ENCODE data around the gene ADAMTSL3.

Gene ADAMTSL3

GRCh38 chr15:83665480-83665879 lies 11.6 kb downstream of the ADAMTSL3 start:
- Histone ChIP-seq H3K4me3 (ENCODE audit: low read length, poor library complexity, severe bottlenecking) (no peak overlapping the region), H3K4me1 (ENCODE audit: insufficient read depth, low read length, poor library complexity, severe bottlenecking) (no peaks in the 10 kb centered on the region), H3K9ac (ENCODE audit: low read depth, low read length, poor library complexity, severe bottlenecking) (no peak overlapping the region), H3K9me3 (ENCODE audit: insufficient read depth, low read depth, low read length) (no peaks in the 10 kb centered on the region; the same call in 1 of the 2 replicates), H3K4me2 (ENCODE audit: low read depth, low read length, poor library complexity, severe bottlenecking) (no peak overlapping the region), H3F3A (ENCODE audit: low read depth) (no peaks in the 10 kb centered on the region), H4K20me1 (ENCODE audit: insufficient read depth, low read length, poor library complexity, severe bottlenecking) (no peaks in the 10 kb centered on the region), H3K36me3 (ENCODE audit: insufficient read depth, low read length) (no peaks in the 10 kb centered on the region), H2AFZ (ENCODE audit: low read length) (no peak overlapping the region), H3K27me3 (ENCODE audit: insufficient read depth, low read length, poor library complexity, severe bottlenecking) (no peaks in the 10 kb centered on the region), H3K79me2 (ENCODE audit: insufficient read depth, low read length) (no peaks in the 10 kb centered on the region), H3K9me2 (replicated peaks; ENCODE audit: low read depth, low read length) (no peaks in the 10 kb centered on the region)
- no peak for TF ChIP-seq EZH2phosphoT487 (IDR thresholded peaks at IDR 0.05; ENCODE audit: borderline replicate concordance)
- TF ChIP-seq, protein P1, sequence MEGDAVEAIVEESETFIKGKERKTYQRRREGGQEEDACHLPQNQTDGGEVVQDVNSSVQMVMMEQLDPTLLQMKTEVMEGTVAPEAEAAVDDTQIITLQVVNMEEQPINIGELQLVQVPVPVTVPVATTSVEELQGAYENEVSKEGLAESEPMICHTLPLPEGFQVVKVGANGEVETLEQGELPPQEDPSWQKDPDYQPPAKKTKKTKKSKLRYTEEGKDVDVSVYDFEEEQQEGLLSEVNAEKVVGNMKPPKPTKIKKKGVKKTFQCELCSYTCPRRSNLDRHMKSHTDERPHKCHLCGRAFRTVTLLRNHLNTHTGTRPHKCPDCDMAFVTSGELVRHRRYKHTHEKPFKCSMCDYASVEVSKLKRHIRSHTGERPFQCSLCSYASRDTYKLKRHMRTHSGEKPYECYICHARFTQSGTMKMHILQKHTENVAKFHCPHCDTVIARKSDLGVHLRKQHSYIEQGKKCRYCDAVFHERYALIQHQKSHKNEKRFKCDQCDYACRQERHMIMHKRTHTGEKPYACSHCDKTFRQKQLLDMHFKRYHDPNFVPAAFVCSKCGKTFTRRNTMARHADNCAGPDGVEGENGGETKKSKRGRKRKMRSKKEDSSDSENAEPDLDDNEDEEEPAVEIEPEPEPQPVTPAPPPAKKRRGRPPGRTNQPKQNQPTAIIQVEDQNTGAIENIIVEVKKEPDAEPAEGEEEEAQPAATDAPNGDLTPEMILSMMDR (conservative IDR thresholded peaks at IDR 0.05; ENCODE audit: low read length) = no peak

- Histone ChIP-seq H3K9me2 (replicated peaks; ENCODE audit: low read depth, low read length) (no peaks in the 10 kb centered on the region), H3K36me3 (ENCODE audit: insufficient read depth, low read length) (no peaks in the 10 kb centered on the region), H3F3A (ENCODE audit: low read depth) (no peaks in the 10 kb centered on the region), H3K4me1 (ENCODE audit: insufficient read depth, low read length, poor library complexity, severe bottlenecking) (no peaks in the 10 kb centered on the region), H3K4me2 (ENCODE audit: low read depth, low read length, poor library complexity, severe bottlenecking) (no peak overlapping the region), H3K4me3 (ENCODE audit: low read length, poor library complexity, severe bottlenecking) (no peak overlapping the region), H3K79me2 (ENCODE audit: insufficient read depth, low read length) (no peaks in the 10 kb centered on the region), H2AFZ (ENCODE audit: low read length) (no peak overlapping the region), H3K27me3 (ENCODE audit: insufficient read depth, low read length, poor library complexity, severe bottlenecking) (no peaks in the 10 kb centered on the region), H3K9me3 (ENCODE audit: insufficient read depth, low read depth, low read length) (no peaks in the 10 kb centered on the region), H3K9ac (ENCODE audit: low read depth, low read length, poor library complexity, severe bottlenecking) (no peak overlapping the region), H4K20me1 (ENCODE audit: insufficient read depth, low read length, poor library complexity, severe bottlenecking) (no peaks in the 10 kb centered on the region)
- TF ChIP-seq, protein P1 (conservative IDR thresholded peaks at IDR 0.05; ENCODE audit: low read length) = no peak
- no peak for TF ChIP-seq EZH2phosphoT487 (IDR thresholded peaks at IDR 0.05; ENCODE audit: borderline replicate concordance)
These were observed 16.8 kb downstream of the ADAMTSL3 start for GRCh38 chr15:83670672-83671229.

DNA sequence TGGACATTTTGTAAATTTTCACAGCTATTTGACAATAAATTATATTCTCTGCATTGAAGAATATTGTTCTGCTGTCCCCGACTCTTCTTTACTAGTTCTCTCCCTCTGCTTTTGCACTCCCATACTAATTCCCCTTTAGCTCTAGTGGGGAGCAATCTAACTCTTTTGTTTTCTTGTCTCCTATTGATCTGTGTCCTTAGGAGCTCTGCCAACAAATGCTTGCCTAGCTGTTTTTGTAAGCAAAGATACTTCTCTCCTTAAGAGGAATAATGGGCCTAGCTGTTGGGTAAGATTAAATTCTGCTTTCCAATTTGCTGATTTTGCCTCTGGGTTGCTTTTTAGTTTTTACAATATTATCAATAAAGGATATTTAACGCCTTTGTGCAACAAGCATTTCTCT lies 17.7 kb downstream of the ADAMTSL3 start:
- H3K79me2 ChIP-seq (ENCODE audit: insufficient read depth, low read length) = no peaks in the 10 kb centered on the region
- no peak overlapping the region for H3K9ac ChIP-seq (ENCODE audit: low read depth, low read length, poor library complexity, severe bottlenecking)
- H3K27me3 ChIP-seq (ENCODE audit: insufficient read depth, low read length, poor library complexity, severe bottlenecking) = no peaks in the 10 kb centered on the region
- H3K4me2 ChIP-seq (ENCODE audit: low read depth, low read length, poor library complexity, severe bottlenecking) = no peak overlapping the region
- no peak overlapping the region for H3K4me3 ChIP-seq (ENCODE audit: low read length, poor library complexity, severe bottlenecking)
- H3F3A ChIP-seq (ENCODE audit: low read depth) = no peaks in the 10 kb centered on the region
- TF ChIP-seq, protein P1 (conservative IDR thresholded peaks at IDR 0.05; ENCODE audit: low read length) = no peak
- no peak for TF ChIP-seq EZH2phosphoT487 (IDR thresholded peaks at IDR 0.05; ENCODE audit: borderline replicate concordance)
- no peaks in the 10 kb centered on the region for H3K4me1 ChIP-seq (ENCODE audit: insufficient read depth, low read length, poor library complexity, severe bottlenecking)
- H3K36me3 ChIP-seq (ENCODE audit: insufficient read depth, low read length) = no peaks in the 10 kb centered on the region
- H3K9me2 ChIP-seq (replicated peaks; ENCODE audit: low read depth, low read length) = no peaks in the 10 kb centered on the region
- H2AFZ ChIP-seq (ENCODE audit: low read length) = no peak overlapping the region
- H4K20me1 ChIP-seq (ENCODE audit: insufficient read depth, low read length, poor library complexity, severe bottlenecking) = no peaks in the 10 kb centered on the region
- no peaks in the 10 kb centered on the region for H3K9me3 ChIP-seq (ENCODE audit: insufficient read depth, low read depth, low read length)
